B cell (primary cell): ENCODE measurements around the gene CTTN. TPM values are rescaled to one million over a fixed set of nuclear protein-coding genes. Genes with fewer than 3 reads are reported as not detected.

Source experiments
- ATAC-seq: fragments of 200-7000 bp; cut with Tn5 transposase; one replicate; pipeline ENCODE4 v1.10.0; 2021; ENCODE audit warnings: low read depth, mild to moderate bottlenecking, moderate number of reproducible peaks, moderate library complexity
- CTCF ChIA-PET: fragments of 350-600 bp; sonication (Branson Sonifier 250); formaldehyde crosslinking; loops from one replicate; lab custom pipeline; 2021; ENCODE audit warnings: antibody characterized with exemption, inconsistent platforms; lab: Charles Lee
- POLR2A ChIA-PET: fragments of 350-600 bp; sonication (Branson Sonifier 250); formaldehyde crosslinking; loops from one replicate; lab custom pipeline; 2021; ENCODE audit warnings: antibody characterized with exemption; lab: Charles Lee
- DNase-seq: peaks from one replicate; pipeline ENCODE4 v3.0.0; 2013
- H2AFZ ChIP-seq: 2 replicates; pipeline ENCODE4 v1.6.1; 2012; ENCODE audit warnings: mild to moderate bottlenecking, low read depth, low read length; ENCODE audit not compliant: insufficient read depth, poor library complexity, severe bottlenecking
- H3K27ac ChIP-seq, 2 donors: 1 replicate in 1 of 2; 2 replicates in 1 of 2; pipeline ENCODE4 v1.5.1; 2012 to 2013; ENCODE audit warnings: low read length in 2 of 2, mild to moderate bottlenecking in 2 of 2, moderate library complexity in 1 of 2
- H3K27me3 ChIP-seq, 4 experiments: fragments of 200-600 bp in 1 of 4; sonication (generic) in 1 of 4; replicated peaks in 1 of 4; 1 replicate in 2 of 4; 2 replicates in 2 of 4; pipeline versions ENCODE4 v1.6.1 to v1.7.0; 2013 to 2016; ENCODE audit warnings: low read length in 3 of 4, mild to moderate bottlenecking in 2 of 4, mixed read lengths in 1 of 4, moderate library complexity in 1 of 4; ENCODE audit not compliant: insufficient read depth in 4 of 4, control insufficient read depth in 3 of 4; ENCODE audit errors: control extremely low read depth in 1 of 4
- H3K36me3 ChIP-seq, 2 experiments: replicated peaks in 1 of 2; 1 replicate in 1 of 2; 2 replicates in 1 of 2; pipeline versions ENCODE4 v1.6.1 to v1.7.1; 2013; ENCODE audit warnings: low read length in 1 of 2; ENCODE audit not compliant: insufficient read depth in 2 of 2, control insufficient read depth in 1 of 2; ENCODE audit errors: control extremely low read depth in 1 of 2, extremely low read depth in 1 of 2
- H3K4me1 ChIP-seq, 2 donors: fragments of 200-600 bp in 1 of 2; sonication (generic) in 1 of 2; 1 replicate in 1 of 2; 2 replicates in 1 of 2; pipeline versions ENCODE4 v1.5.1 to v1.6.1; 2013 to 2017; ENCODE audit warnings: low read length in 2 of 2; ENCODE audit not compliant: control insufficient read depth in 2 of 2, insufficient read depth in 2 of 2
- H3K4me2 ChIP-seq: replicated peaks from 2 replicates; pipeline ENCODE3; 2012; ENCODE audit warnings: mild to moderate bottlenecking, low read depth, low read length; ENCODE audit not compliant: poor library complexity, severe bottlenecking
- H3K4me3 ChIP-seq, 5 experiments: fragments of 200-600 bp in 1 of 5; sonication (generic) in 1 of 5; 1 replicate in 3 of 5; 2 replicates in 2 of 5; pipeline versions ENCODE4 v1.5.1 to v1.7.0; 2011 to 2016; ENCODE audit warnings: low read length in 4 of 5, mild to moderate bottlenecking in 4 of 5, low read depth in 2 of 5, control low read depth in 1 of 5, moderate library complexity in 1 of 5; ENCODE audit not compliant: insufficient read depth in 1 of 5; ENCODE audit errors: control extremely low read depth in 1 of 5, extremely low read depth in 1 of 5
- H3K79me2 ChIP-seq: fragments of 200-600 bp; sonication (generic); one replicate; pipeline ENCODE4 v1.6.0; 2016; ENCODE audit warnings: low read length; ENCODE audit not compliant: control insufficient read depth, insufficient read depth
- H3K9ac ChIP-seq: fragments of 200-600 bp; sonication (generic); 2 replicates; pipeline ENCODE4 v1.6.1; 2017; ENCODE audit warnings: mild to moderate bottlenecking, low read length, moderate library complexity
- H3K9me3 ChIP-seq, 3 donors: one replicate each; pipeline versions ENCODE4 v1.6.1 to v1.7.1; 2013; ENCODE audit warnings: low read length in 2 of 3; ENCODE audit not compliant: control insufficient read depth in 2 of 3, insufficient read depth in 1 of 3; ENCODE audit errors: control extremely low read depth in 1 of 3
- H4K20me1 ChIP-seq: 2 replicates; pipeline ENCODE4 v1.6.0; 2012; ENCODE audit warnings: mild to moderate bottlenecking, low read length; ENCODE audit not compliant: insufficient read depth, control insufficient read depth, poor library complexity, severe bottlenecking
- H3K27ac Mint-ChIP-seq: one replicate; pipeline ENCODE4 v1.8.0; 2021; ENCODE audit warnings: mixed read lengths
- H3K27me3 Mint-ChIP-seq: one replicate; pipeline ENCODE4 v1.8.0; 2021; ENCODE audit warnings: mixed read lengths
- H3K4me1 Mint-ChIP-seq: one replicate; pipeline ENCODE4 v1.8.0; 2021; ENCODE audit warnings: mixed read lengths
- H3K4me3 Mint-ChIP-seq: one replicate; pipeline ENCODE4 v1.8.0; 2021; ENCODE audit warnings: mixed read lengths
- H3K9me3 Mint-ChIP-seq: one replicate; pipeline ENCODE4 v1.8.0; 2022; ENCODE audit warnings: mixed read lengths; ENCODE audit not compliant: insufficient read depth
- EZH2 ChIP-seq: IDR thresholded peaks from 2 replicates; pipeline ENCODE4 v1.6.1; 2012; ENCODE audit warnings: borderline replicate concordance, low read depth, mild to moderate bottlenecking, moderate library complexity, low read length; ENCODE audit not compliant: insufficient read depth, poor library complexity, severe bottlenecking
- WGBS: methylation state at CpG from one replicate; pipeline ENCODE4 v1.1.5; 2013; ENCODE audit warnings: missing lambda C conversion rate; ENCODE audit not compliant: insufficient coverage; 5-methylcytosine and 5-hydroxymethylcytosine counted together
- intact Hi-C: fragments of 100-400 bp; cut with micrococcal nuclease; formaldehyde crosslinking; loops from one replicate; pipeline ENCODE4 v1.10.0; 2022
- polyA plus RNA-seq: library from polyadenylated mRNA; depleted of rRNA; stranded (reverse); fragments of >200 nt; gene quantifications from 2 replicates; pipeline ENCODE4 v1.2.3, GENCODE V29; 2012
- total RNA-seq, 2 donors: library from RNA; stranded (reverse); fragments of 120-200 nt in 1 of 2; gene quantifications; 1 replicate in 1 of 2; 2 replicates in 1 of 2; pipeline versions ENCODE4 v1.2.3 to v1.2.4, GENCODE V29; 2013 to 2022
- TF ChIP-seq, protein P1 (sequence below): fragments of 200-600 bp; IDR thresholded peaks from one replicate; pipeline ENCODE4 v1.8.0; 2022; ENCODE audit warnings: antibody characterized with exemption, mild to moderate bottlenecking

Gene CTTN
- total and polyA plus RNA-seq, 2 donors (not counting 1 experiment from before 2014, with no cell fraction given), result 0.34 TPM; not detected in 1

GRCh38 chr11:70400643-70401042 lies 2.3 kb downstream of the CTTN start:
- H3K9ac ChIP-seq, result no peak overlapping the region
- no peak for TF ChIP-seq EZH2
- TF ChIP-seq, protein P1, sequence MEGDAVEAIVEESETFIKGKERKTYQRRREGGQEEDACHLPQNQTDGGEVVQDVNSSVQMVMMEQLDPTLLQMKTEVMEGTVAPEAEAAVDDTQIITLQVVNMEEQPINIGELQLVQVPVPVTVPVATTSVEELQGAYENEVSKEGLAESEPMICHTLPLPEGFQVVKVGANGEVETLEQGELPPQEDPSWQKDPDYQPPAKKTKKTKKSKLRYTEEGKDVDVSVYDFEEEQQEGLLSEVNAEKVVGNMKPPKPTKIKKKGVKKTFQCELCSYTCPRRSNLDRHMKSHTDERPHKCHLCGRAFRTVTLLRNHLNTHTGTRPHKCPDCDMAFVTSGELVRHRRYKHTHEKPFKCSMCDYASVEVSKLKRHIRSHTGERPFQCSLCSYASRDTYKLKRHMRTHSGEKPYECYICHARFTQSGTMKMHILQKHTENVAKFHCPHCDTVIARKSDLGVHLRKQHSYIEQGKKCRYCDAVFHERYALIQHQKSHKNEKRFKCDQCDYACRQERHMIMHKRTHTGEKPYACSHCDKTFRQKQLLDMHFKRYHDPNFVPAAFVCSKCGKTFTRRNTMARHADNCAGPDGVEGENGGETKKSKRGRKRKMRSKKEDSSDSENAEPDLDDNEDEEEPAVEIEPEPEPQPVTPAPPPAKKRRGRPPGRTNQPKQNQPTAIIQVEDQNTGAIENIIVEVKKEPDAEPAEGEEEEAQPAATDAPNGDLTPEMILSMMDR, result no peak
- H3K4me3 ChIP-seq, result no peak overlapping the region
- H3K36me3 ChIP-seq, result no peaks in the 10 kb centered on the region
- H3K4me1 ChIP-seq, result peaks cover 33 to 37% of the 10 kb centered on the region in 2 donors
- ChIA-PET CTCF (no interaction called here), POLR2A (no interaction called here)
- intact Hi-C loops, result no loop called here
- H3K4me1 Mint-ChIP-seq, result peaks cover 30% of the 10 kb centered on the region
- H3K27me3 Mint-ChIP-seq, result peaks cover 16% of the 10 kb centered on the region
- peaks cover 0 to 44% (median 17%) of the 10 kb centered on the region in 4 experiments for H3K27me3 ChIP-seq
- DNase-seq (no peak), ATAC-seq (no peak)
- no peaks in the 10 kb centered on the region for H3K9me3 Mint-ChIP-seq
- peaks cover 19% of the 10 kb centered on the region for H4K20me1 ChIP-seq
- 79% methylated on average over 5 of the region's 8 CpGs for WGBS
- no peak overlapping the region for H3K4me2 ChIP-seq
- H2AFZ ChIP-seq, result no peak overlapping the region
- H3K27ac Mint-ChIP-seq, result no peak overlapping the region
- H3K9me3 ChIP-seq, result peaks cover 0 to 22% (median 0%) of the 10 kb centered on the region in 3 donors
- no peak overlapping the region for H3K27ac ChIP-seq
- H3K79me2 ChIP-seq, result no peaks in the 10 kb centered on the region
- H3K4me3 Mint-ChIP-seq, result no peak overlapping the region

- Histone ChIP-seq H3K4me2 (no peak overlapping the region), H3K27ac (no peak overlapping the region), H3K27me3 (peaks cover 0 to 32% (median 10%) of the 10 kb centered on the region in 4 experiments), H2AFZ (no peak overlapping the region), H3K36me3 (no peaks in the 10 kb centered on the region), H3K4me3 (no peak overlapping the region), H3K79me2 (no peaks in the 10 kb centered on the region), H3K9me3 (peaks cover 0 to 24% (median 0%) of the 10 kb centered on the region in 3 donors), H4K20me1 (peaks cover 19% of the 10 kb centered on the region), H3K9ac (no peak overlapping the region), H3K4me1 (peaks cover 24 to 27% of the 10 kb centered on the region in 2 donors)
- CTCF ChIA-PET, result no interaction called here
- intact Hi-C loops, result no loop called here
- POLR2A ChIA-PET, result no interaction called here
- ATAC-seq, result no peak
- H3K4me3 Mint-ChIP-seq, result no peak overlapping the region
- H3K27me3 Mint-ChIP-seq, result peaks cover 16% of the 10 kb centered on the region
- no peak for DNase-seq
- no peak for TF ChIP-seq EZH2
- TF ChIP-seq, protein P1, result no peak
- no peaks in the 10 kb centered on the region for H3K9me3 Mint-ChIP-seq
- 84% methylated on average over 5 of the region's 10 CpGs for WGBS
- peaks cover 26% of the 10 kb centered on the region for H3K4me1 Mint-ChIP-seq
- H3K27ac Mint-ChIP-seq, result no peak overlapping the region
Observed at GRCh38 chr11:70402016-70402415, 3.7 kb downstream of the CTTN start.
